IMR-90 (cell line): ENCODE results near the gene CNDP2. TPM values are rescaled to one million over a fixed set of nuclear protein-coding genes. Genes with fewer than 3 reads are reported as not detected.

ENCODE experiments used
- ATAC-seq: fragments of 200-7000 bp; cut with Tn5 transposase; 2 replicates; pipeline ENCODE4 v1.9.1; 2020; ENCODE audit warnings: low read depth, mild to moderate bottlenecking, moderate library complexity
- BruUV-seq: library from RNA; stranded (reverse); fragments of 400-500 nt; replicated peaks from 2 replicates; lab custom pipeline; 2021; lab: Mats Ljungman, UMichigan
- CTCF ChIA-PET: fragments of 300-600 bp; formaldehyde crosslinking; extraction: SDS; loops from one replicate; lab custom pipeline; 2021; ENCODE audit warnings: antibody characterized with exemption; lab: Yijun Ruan, JAX
- POLR2A ChIA-PET: fragments of 300-600 bp; sonication (Branson Sonifier 250); formaldehyde crosslinking; loops from one replicate; lab custom pipeline; 2022; ENCODE audit warnings: antibody characterized with exemption; ENCODE audit not compliant: unreplicated experiment; lab: Charles Lee
- DNase-seq: peaks from one replicate; pipeline ENCODE4 v3.0.0; 2013
- H2AFZ ChIP-seq: replicated peaks from 2 replicates; pipeline ENCODE3; 2013; ENCODE audit warnings: low read length, mild to moderate bottlenecking; ENCODE audit not compliant: poor library complexity
- H2AK5ac ChIP-seq: 2 replicates; pipeline ENCODE4 v1.6.1; 2013; ENCODE audit warnings: low read depth, low read length, inconsistent platforms
- H2AK9ac ChIP-seq: replicated peaks from 2 replicates; pipeline ENCODE3; 2013; ENCODE audit warnings: mild to moderate bottlenecking, low read depth, low read length, moderate library complexity; ENCODE audit not compliant: poor library complexity
- H2BK120ac ChIP-seq: 2 replicates; pipeline ENCODE4 v1.6.1; 2013; ENCODE audit warnings: low read depth, low read length, inconsistent platforms
- H2BK15ac ChIP-seq: 3 replicates; pipeline ENCODE4 v1.6.1; 2013; ENCODE audit warnings: low read depth, low read length, inconsistent platforms
- H2BK20ac ChIP-seq: 2 replicates; pipeline ENCODE4 v1.6.1; 2013; ENCODE audit warnings: low read depth, mild to moderate bottlenecking, inconsistent platforms, low read length, moderate library complexity
- H2BK5ac ChIP-seq: 2 replicates; pipeline ENCODE4 v1.6.1; 2013; ENCODE audit warnings: mild to moderate bottlenecking, low read depth, low read length, inconsistent platforms; ENCODE audit not compliant: poor library complexity, severe bottlenecking
- H3K14ac ChIP-seq: replicated peaks from 2 replicates; pipeline ENCODE4 v1.6.1; 2013; ENCODE audit warnings: low read depth, low read length, inconsistent platforms
- H3K18ac ChIP-seq: 2 replicates; pipeline ENCODE4 v1.6.1; 2013; ENCODE audit warnings: low read depth, low read length, control low read depth
- H3K23ac ChIP-seq: 2 replicates; pipeline ENCODE4 v1.6.1; 2013; ENCODE audit warnings: low read depth, low read length, inconsistent platforms
- H3K27ac ChIP-seq: 2 replicates; pipeline ENCODE4 v1.5.1; 2013; ENCODE audit warnings: mild to moderate bottlenecking, control low read depth, low read length; ENCODE audit not compliant: insufficient read depth
- H3K27me3 ChIP-seq: 2 replicates; pipeline ENCODE4 v1.6.1; 2013; ENCODE audit warnings: low read length; ENCODE audit not compliant: control insufficient read depth, insufficient read depth
- H3K36me3 ChIP-seq: 2 replicates; pipeline ENCODE4 v1.6.1; 2013; ENCODE audit warnings: low read length, mixed read lengths; ENCODE audit not compliant: control insufficient read depth, insufficient read depth
- H3K4ac ChIP-seq: 2 replicates; pipeline ENCODE4 v1.6.1; 2013; ENCODE audit warnings: low read depth, low read length, inconsistent platforms
- H3K4me1 ChIP-seq: 2 replicates; pipeline ENCODE4 v1.6.1; 2013; ENCODE audit warnings: low read length, mixed read lengths; ENCODE audit not compliant: control insufficient read depth, insufficient read depth
- H3K4me2 ChIP-seq: 2 replicates; pipeline ENCODE4 v1.6.1; 2013; ENCODE audit warnings: low read depth, mild to moderate bottlenecking, control low read depth, low read length, moderate library complexity
- H3K4me3 ChIP-seq: 2 replicates; pipeline ENCODE4 v1.5.1; 2013; ENCODE audit warnings: low read depth, mild to moderate bottlenecking, control low read depth, low read length, moderate library complexity; ENCODE audit not compliant: insufficient read depth
- H3K56ac ChIP-seq: 2 replicates; pipeline ENCODE4 v1.6.1; 2013; ENCODE audit warnings: low read length, inconsistent platforms; ENCODE audit not compliant: insufficient read depth; ENCODE audit errors: extremely low read depth
- H3K79me1 ChIP-seq, 2 experiments: 2 replicates each; pipeline ENCODE4 v1.6.1; 2013; ENCODE audit warnings: low read length in 2 of 2, inconsistent platforms in 1 of 2, low read depth in 1 of 2
- H3K9ac ChIP-seq: 2 replicates; pipeline ENCODE4 v1.6.1; 2013; ENCODE audit warnings: low read depth, low read length, control low read depth
- H3K9me1 ChIP-seq: 2 replicates; pipeline ENCODE4 v1.6.1; 2013; ENCODE audit warnings: low read length, inconsistent platforms; ENCODE audit not compliant: insufficient read depth
- H3K9me3 ChIP-seq: 2 replicates; pipeline ENCODE4 v1.6.1; 2013; ENCODE audit warnings: low read length; ENCODE audit not compliant: control insufficient read depth, insufficient read depth
- H4K20me1 ChIP-seq: 2 replicates; pipeline ENCODE4 v1.6.1; 2013; ENCODE audit warnings: low read length, inconsistent platforms; ENCODE audit not compliant: insufficient read depth
- H4K5ac ChIP-seq: 2 replicates; pipeline ENCODE4 v1.6.1; 2013; ENCODE audit warnings: mild to moderate bottlenecking, low read depth, low read length, control low read depth
- H4K8ac ChIP-seq, 2 experiments: 2 replicates each; pipeline ENCODE4 v1.6.1; 2013; ENCODE audit warnings: low read depth in 2 of 2, low read length in 2 of 2, control low read depth in 1 of 2, inconsistent platforms in 1 of 2
- H4K91ac ChIP-seq: 2 replicates; pipeline ENCODE4 v1.6.1; 2013; ENCODE audit warnings: low read depth, low read length, inconsistent platforms; ENCODE audit not compliant: insufficient read depth
- CEBPB ChIP-seq: IDR thresholded peaks from 2 replicates; pipeline ENCODE4 v1.6.1; 2012; ENCODE audit warnings: low read depth, low read length, improper control_type of control experiment
- FOS ChIP-seq: fragments of 150-350 bp; IDR thresholded peaks from 2 replicates; pipeline ENCODE4 v1.6.1; 2016; ENCODE audit warnings: low read depth, low read length
- MAFK ChIP-seq: IDR thresholded peaks from 2 replicates; pipeline ENCODE4 v1.6.1; 2012; ENCODE audit warnings: low read depth, low read length, improper control_type of control experiment
- MAZ ChIP-seq: IDR thresholded peaks from 2 replicates; pipeline ENCODE4 v1.6.1; 2012; ENCODE audit warnings: low read depth, mild to moderate bottlenecking, low read length, improper control_type of control experiment, moderate library complexity, borderline replicate concordance
- MXI1 ChIP-seq: IDR thresholded peaks from 2 replicates; pipeline ENCODE4 v1.6.1; 2012; ENCODE audit warnings: low read depth, mild to moderate bottlenecking, low read length, moderate library complexity, borderline replicate concordance
- NFE2L2 ChIP-seq: fragments of 150-350 bp; IDR thresholded peaks from 2 replicates; pipeline ENCODE4 v1.6.1; 2016; ENCODE audit warnings: low read depth, mild to moderate bottlenecking, low read length
- RAD21 ChIP-seq: IDR thresholded peaks from 2 replicates; pipeline ENCODE4 v1.6.1; 2012; ENCODE audit warnings: low read length, improper control_type of control experiment
- RCOR1 ChIP-seq: IDR thresholded peaks from 2 replicates; pipeline ENCODE4 v1.6.1; 2012; ENCODE audit warnings: mild to moderate bottlenecking, low read length, improper control_type of control experiment; ENCODE audit not compliant: insufficient replicate concordance
- RFX5 ChIP-seq: IDR thresholded peaks from 2 replicates; pipeline ENCODE4 v1.8.0; 2012; ENCODE audit warnings: low read depth, mild to moderate bottlenecking, low read length, moderate library complexity
- SMC3 ChIP-seq: fragments of 150-350 bp; IDR thresholded peaks from 2 replicates; pipeline ENCODE4 v1.6.1; 2016; ENCODE audit warnings: low read depth, mild to moderate bottlenecking, antibody characterized with exemption, low read length, moderate library complexity
- WGBS, 2 experiments: methylation state at CpG; one replicate each; pipeline versions ENCODE4 v1.1.5 to v1.1.7; 2013; ENCODE audit warnings: missing lambda C conversion rate in 2 of 2; ENCODE audit not compliant: insufficient read length in 1 of 2; ENCODE audit errors: extremely low coverage in 2 of 2; 5-methylcytosine and 5-hydroxymethylcytosine counted together
- dilution Hi-C: fragments of 300-500 bp; cut with HindIII; formaldehyde crosslinking; loops from one replicate; pipeline ENCODE4 v1.14.3; 2018; ENCODE audit warnings: low sequenced_read_pairs; ENCODE audit not compliant: unreplicated experiment
- in situ Hi-C: fragments of 300-500 bp; cut with MboI; formaldehyde crosslinking; loops from 3 replicates; pipeline ENCODE4 v1.14.3; 2019; ENCODE audit warnings: low sequenced_read_pairs, inconsistent platforms, mixed read lengths
- intact Hi-C: fragments of 100-400 bp; cut with micrococcal nuclease; formaldehyde crosslinking; loops from 2 replicates; pipeline ENCODE4 v1.10.0; 2022
- polyA plus RNA-seq, 3 experiments: library from polyadenylated mRNA; depleted of rRNA; stranded (reverse); fragments of >200 nt; gene quantifications; 2 replicates each; pipeline ENCODE4 v1.2.3, GENCODE V29; 2012; ENCODE audit warnings: low replicate concordance in 1 of 3
- total RNA-seq: library from RNA; depleted of rRNA; stranded (reverse); fragments of >200 nt; gene quantifications from 2 replicates; pipeline ENCODE4 v1.2.3, GENCODE V29; 2012
- TF ChIP-seq, protein P1 (sequence below): fragments of 150-350 bp; IDR thresholded peaks from 2 replicates; pipeline ENCODE4 v1.6.1; 2016; ENCODE audit warnings: low read depth, mild to moderate bottlenecking, low read length, moderate library complexity, borderline replicate concordance

The CNDP2 gene
- total and polyA plus RNA-seq, 2 of the 4 experiments (the other 2 are of a cell fraction), result 52.0 to 67.9 TPM

GRCh38 chr18:74454279-74454751 is 41.8 kb upstream of the CNDP2 start:
- H2BK20ac ChIP-seq, result no peak overlapping the region
- WGBS, 2 experiments, result no CpG with 5 or more reads among the region's 9 CpGs
- ATAC-seq, result no peak
- H2BK15ac ChIP-seq, result no peak overlapping the region
- POLR2A ChIA-PET, result no interaction called here
- TF ChIP-seq CEBPB (no peak), MAZ (no peak), RFX5 (no peak), MXI1 (no peak), SMC3 (no peak), FOS (no peak), RCOR1 (no peak), NFE2L2 (no peak), MAFK (no peak), RAD21 (no peak)
- TF ChIP-seq, protein P1, sequence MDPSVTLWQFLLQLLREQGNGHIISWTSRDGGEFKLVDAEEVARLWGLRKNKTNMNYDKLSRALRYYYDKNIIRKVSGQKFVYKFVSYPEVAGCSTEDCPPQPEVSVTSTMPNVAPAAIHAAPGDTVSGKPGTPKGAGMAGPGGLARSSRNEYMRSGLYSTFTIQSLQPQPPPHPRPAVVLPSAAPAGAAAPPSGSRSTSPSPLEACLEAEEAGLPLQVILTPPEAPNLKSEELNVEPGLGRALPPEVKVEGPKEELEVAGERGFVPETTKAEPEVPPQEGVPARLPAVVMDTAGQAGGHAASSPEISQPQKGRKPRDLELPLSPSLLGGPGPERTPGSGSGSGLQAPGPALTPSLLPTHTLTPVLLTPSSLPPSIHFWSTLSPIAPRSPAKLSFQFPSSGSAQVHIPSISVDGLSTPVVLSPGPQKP, result no peak
- in situ Hi-C loops (no loop called here), intact Hi-C loops (no loop called here), dilution Hi-C loops (no loop called here)
- H3K23ac ChIP-seq, result no peak overlapping the region
- H4K8ac ChIP-seq, result no peak overlapping the region
- no peak overlapping the region for H3K9ac ChIP-seq
- H4K5ac ChIP-seq, result no peak overlapping the region
- H3K4ac ChIP-seq, result no peak overlapping the region
- no peak overlapping the region for H3K56ac ChIP-seq
- no peak overlapping the region for H2BK120ac ChIP-seq
- no peak overlapping the region for H2BK5ac ChIP-seq
- no peak overlapping the region for H3K18ac ChIP-seq
- H3K79me1 ChIP-seq, result no peaks in the 10 kb centered on the region
- CTCF ChIA-PET, result no interaction called here
- no peak overlapping the region for H3K27ac ChIP-seq
- no peaks in the 10 kb centered on the region for H3K9me3 ChIP-seq
- H3K4me1 ChIP-seq, result no peaks in the 10 kb centered on the region
- H3K27me3 ChIP-seq, result peaks cover 53% of the 10 kb centered on the region
- no peak overlapping the region for H2AK9ac ChIP-seq
- H3K14ac ChIP-seq, result no peak overlapping the region
- H4K20me1 ChIP-seq, result no peaks in the 10 kb centered on the region
- no TSS peak for BruUV-seq
- no peaks in the 10 kb centered on the region for H3K9me1 ChIP-seq
- H3K36me3 ChIP-seq, result no peaks in the 10 kb centered on the region
- H3K4me2 ChIP-seq, result no peak overlapping the region
- H4K91ac ChIP-seq, result no peak overlapping the region
- H2AK5ac ChIP-seq, result no peak overlapping the region
- H3K4me3 ChIP-seq, result no peak overlapping the region
- DNase-seq, result no peak
- no peak overlapping the region for H2AFZ ChIP-seq
